Stimulated activated CD8-positive, alpha-beta memory T cell treated with anti-CD3 and anti-CD28 coated beads, Interleukin-15, amount 100 ng/mL, for 48 hours (primary cell): ENCODE data around the gene COL18A1.
"Not testable (repeated sequence)": the region's sequence is repeated elsewhere in the genome, so short reads cannot be mapped to it uniquely, and the experiment has no call there.

ENCODE experiments used
- DNase-seq, 2 donors: peaks; one replicate each; pipeline ENCODE4 v3.0.0-alpha.2; 2020; ENCODE audit warnings: low read depth in 2 of 2

COL18A1 gene

GRCh38 chr21:45404730-45405270, at the start of gene COL18A1:
Gene COL18A1 (plus strand): TSS chr21:45405165. CDS start chr21:45405231, 66 bp downstream.
- peak in 1 of 2 donors; percentile 14 for DNase-seq

GRCh38 chr21:45355573-45355972, 49.4 kb upstream of the COL18A1 start:
- no peak for DNase-seq

GRCh38 chr21:45356251-45356650, 48.7 kb upstream of the COL18A1 start:
- no peak for DNase-seq

- no peak for DNase-seq
These were observed 48.1 kb upstream of the COL18A1 start for GRCh38 chr21:45356653-45357435.

DNA sequence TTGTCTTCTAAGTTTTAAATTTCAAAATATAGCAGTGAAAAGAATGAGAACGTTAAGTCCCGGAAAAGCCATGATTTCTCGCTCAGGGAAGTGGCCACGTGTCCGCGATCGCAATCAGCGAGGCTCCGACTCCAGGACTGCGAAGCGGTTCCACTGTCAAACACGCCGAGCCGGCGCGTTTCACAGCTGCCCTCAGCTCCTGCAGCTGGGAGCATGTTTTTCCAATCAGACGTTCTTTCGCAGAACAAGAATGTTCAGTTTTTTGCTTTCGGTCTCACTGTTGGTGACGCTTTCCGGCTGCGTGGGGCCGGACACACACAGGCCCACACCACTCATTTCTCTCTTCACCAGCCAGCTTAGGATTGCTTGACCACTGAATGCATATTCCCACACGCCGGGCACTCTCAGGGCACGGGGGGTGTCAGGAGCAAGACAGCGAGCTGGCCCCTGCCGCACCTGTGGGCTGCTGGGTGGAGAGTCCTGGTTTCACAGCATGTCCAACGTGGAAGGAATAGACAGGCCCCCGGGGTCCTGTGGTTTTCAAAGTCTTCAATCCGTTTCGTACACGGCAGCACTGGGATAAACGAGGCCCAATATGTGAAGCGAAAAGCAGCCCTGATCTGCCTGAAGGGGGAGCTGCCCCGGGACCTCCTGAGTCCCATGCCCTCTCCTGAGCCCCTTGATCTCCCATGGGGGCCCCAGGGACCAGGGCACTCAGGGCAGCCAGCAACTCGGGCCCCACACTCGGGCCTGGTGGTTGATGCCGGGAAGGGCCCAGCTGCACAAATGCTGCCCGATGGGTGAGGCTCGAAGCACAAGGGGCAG, 47.3 kb upstream of the COL18A1 start:
- DNase-seq, result no peak

DNA sequence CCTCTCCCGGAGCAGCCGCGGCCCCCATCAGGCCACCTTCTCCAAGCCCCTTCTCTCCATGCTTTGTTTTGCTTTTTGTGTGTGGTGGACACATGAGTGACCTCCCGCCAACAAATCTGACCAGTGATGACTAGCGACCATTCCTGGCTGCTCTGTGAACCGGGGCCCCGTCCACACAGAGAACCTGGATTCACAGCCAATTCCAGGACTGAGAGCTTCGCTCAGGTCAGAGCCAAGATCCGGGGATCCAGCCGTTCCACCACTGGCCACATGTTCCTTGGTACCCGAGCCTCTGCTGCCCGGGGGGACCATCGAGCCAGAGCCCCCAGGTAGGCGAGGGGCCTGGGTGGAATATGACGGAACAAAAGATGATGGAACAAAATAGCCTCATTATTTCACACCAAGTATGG, 46.7 kb upstream of the COL18A1 start:
- no peak for DNase-seq

DNA sequence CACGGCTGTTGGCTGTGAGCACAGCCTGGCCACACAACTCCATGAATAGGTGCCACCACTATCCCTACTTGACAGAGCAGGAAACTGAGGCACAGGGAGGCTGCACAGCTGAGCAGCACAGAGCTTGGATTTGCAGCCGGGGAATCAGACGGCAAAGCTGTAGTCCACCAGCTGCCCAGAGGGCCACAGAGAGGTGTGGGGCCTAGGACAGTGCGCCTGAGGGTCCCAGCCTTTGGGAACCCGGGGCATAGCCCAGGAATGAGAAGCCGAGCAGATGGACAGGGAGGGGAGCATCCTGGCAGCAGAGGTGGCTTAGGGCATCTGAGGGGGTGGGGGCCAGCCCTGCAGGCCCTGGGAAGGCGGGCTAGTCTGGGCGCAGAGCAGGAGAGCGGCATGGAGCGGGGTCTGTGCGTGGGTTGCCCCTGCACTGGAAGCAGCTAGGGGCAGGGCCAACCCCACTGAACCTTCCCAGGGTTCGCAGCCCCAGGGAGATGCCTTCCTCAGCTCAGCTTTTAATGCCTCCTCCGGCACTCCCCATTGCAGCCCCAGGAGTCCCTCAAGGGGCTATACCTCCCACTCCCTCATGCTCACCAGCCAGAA, 46.2 kb upstream of the COL18A1 start:
- no peak for DNase-seq

DNA sequence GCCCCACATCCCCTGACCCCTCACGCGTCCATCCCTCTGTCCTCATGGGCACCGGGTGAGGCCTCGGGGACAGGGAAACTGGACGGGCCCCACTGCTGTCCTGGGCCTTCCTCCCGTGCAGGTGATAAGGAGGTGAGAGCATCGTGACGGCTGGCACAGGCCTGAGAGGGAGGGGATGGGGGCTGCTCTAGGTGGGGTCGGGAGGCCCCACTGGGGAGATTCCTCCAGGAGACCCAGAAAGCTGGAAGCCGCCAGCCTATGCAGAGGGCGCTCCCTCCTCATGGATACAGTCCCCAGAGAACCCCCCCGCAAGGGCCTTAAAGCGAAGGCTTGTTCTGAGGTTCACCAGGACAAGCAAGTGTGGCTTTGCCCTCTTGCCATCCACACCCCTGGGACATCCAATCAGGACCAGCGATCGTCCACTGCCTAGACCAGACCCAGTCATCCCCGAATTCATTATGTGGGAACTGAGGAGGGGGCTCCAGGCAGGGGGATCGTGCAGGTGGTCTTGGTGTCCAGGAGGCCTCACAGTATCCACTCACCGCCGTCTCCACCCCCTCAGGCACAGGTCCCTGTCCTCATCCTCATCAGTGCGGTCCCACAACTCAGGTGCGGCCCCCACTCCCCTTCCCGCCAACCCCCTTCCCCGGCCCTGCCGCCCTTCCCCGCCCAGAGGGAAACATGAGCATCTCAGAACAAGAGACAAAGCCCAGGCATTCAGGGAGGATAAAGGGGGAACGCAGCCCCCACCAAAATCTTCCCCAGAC, 45.3 kb upstream of the COL18A1 start:
- DNase-seq, result no peak

DNA sequence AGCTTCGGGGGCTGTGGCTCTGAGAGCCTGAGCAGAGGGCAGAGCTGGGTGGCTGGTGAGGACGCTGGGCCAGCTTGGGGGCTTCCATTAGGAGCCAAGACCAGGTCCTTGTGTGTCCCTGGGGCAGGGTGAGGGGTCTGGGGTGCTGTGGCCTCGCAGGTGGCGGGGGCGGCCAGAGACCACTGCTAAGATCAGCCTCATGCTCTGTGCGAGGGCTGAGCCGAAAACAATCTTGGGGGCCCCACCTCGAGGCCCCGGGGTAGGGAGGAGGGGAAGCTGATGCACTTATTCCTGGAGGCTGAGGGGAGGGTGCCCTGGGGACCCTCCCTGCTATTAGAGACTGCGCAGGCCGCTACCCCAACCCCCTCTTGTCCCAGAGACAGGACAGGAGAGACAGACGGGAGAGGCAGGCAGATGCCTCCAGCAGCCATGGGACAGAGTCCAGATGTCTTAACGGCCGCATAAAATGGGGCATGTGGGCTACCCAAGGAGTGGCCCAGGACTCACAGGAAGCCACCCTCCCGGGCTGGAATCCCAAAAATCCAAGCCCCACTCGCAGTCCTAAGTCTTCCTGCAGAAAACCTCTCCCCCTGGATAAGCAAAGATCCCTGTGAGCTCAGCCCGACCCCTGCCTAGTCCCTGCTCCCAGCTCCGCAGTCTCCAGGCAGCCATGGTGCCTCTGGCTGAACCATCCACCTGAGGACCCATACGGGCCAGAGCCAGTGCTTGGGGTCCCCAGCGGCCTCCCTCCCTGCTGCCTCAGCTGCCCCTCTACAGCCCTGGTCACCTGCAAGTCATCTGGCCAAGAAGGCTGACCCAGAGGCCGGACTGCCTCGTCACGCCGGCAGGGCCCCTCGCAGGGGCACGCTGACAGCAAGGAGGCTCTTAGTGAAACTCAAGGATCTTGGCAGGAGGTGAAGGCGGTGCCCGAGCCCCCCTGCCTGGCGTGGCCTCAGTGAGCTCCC, 43.6 kb upstream of the COL18A1 start:
- no peak for DNase-seq

GRCh38 chr21:45362077-45362747, 42.8 kb upstream of the COL18A1 start:
- no peak for DNase-seq

DNA sequence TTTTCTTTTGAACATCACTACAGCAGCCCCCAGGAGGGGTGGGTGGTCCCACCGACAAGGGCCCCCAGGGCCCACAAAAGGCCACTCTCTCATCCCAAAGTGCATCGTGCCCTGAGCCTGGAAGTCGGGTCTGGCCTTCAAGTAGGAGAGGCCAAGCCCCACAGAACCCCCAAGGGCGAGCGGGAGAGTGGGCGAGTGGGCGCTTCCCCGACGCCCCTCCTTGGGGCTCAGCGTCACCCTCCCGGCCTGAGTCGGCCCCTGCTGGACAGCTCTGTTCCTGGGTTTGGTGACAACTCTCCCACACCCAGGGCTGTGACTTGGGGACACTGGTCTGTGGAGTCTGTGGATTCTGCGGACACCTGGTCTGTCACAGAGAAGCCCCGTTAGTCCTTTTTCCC, 42.2 kb upstream of the COL18A1 start:
- DNase-seq, result no peak

- DNase-seq, result not testable (repeated sequence)
These were observed 41.7 kb upstream of the COL18A1 start for GRCh38 chr21:45363272-45363671.

- DNase-seq, result peak; percentile 17 to 30
These were observed 41.0 kb upstream of the COL18A1 start for GRCh38 chr21:45363921-45364467.

DNA sequence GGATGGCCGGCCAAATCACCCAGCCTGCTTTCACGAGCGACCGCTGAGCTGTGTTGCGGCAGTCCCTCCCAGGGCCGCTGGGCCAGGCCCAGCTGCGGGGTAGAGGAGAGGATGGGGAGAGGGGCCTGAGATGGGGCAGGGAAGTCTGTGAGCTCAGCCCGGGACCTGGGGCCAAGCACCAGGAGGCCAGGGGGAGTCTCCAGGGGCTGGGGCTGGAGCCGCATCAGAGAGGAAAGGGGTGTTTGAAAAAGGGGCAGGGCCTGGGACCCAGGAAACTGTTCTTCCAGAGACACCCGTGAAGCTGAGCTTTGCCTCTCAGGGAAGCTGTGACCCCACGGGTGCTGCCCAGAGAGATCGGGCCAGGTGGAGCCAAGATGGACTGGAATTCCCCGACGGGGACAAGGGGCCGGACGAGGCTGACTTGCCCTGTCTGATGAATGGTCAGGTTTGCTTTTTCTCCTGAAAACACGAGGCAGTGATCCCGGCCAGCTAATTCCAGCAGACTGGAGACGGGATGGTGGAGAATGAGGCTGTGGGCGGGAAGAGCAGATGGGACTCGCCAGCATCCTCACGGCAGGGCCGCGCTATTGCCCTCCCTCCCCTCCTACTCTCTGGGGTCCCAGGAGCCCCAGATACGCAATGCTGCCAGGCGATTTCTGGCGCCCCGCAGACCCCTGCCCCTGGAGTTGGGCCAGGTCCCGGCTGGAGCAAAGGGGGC, 40.3 kb upstream of the COL18A1 start:
- DNase-seq, result no peak

GRCh38 chr21:45365186-45365607, 39.8 kb upstream of the COL18A1 start:
- DNase-seq, result no peak

- DNase-seq, result no peak
These were observed 39.2 kb upstream of the COL18A1 start for GRCh38 chr21:45365608-45366241.

DNA sequence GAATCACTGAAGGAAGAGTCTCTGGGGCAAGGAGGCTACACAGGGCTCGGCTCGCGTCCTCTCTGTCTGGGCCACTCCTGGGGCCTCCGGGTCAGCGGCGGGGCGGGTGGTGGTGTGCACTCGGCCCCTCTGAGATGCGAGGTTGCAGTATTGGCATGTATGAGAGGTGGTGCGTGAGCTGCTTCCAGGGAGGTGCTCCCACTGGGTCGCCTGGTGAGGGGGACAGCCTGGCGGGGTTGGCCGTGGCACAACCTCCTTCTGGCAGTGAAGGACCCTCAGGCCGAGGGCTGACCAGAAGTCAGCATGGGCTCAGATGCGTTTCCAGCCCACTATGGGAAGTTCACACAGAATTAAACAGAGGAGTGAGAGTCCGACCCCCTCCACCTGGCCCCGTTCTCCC, 38.5 kb upstream of the COL18A1 start:
- no peak for DNase-seq

DNA sequence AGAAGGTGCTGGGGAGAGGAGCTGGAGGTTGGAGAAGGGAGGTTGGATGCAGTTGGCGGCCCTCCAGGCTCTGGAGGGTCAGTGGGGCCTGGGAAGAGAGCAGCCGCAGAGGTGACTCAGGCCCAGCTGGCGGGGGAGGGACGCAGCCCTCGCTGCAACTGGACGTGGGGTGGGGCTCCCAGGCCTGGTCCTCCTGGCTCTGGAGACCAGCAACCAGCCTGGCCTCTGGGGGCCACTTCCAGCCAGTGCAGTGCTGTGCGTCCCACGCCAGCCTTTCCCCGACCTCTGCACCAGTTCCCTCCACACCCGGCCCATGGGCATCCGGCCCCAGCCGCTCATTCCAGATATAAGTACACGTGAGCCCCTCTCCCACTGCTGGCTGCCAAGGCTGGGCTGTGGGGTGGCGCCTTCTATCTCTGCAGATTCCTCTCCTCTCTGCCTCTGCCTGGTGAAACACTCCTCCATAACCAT, 38.0 kb upstream of the COL18A1 start:
- DNase-seq, result no peak
